H9 (cell line): ENCODE results near the gene CNTN2. TPM values are rescaled to one million over a fixed set of nuclear protein-coding genes. Genes with fewer than 3 reads are reported as not detected.

Experiments used
- DNase-seq: peaks from one replicate; pipeline ENCODE4 v3.0.0-alpha.2; 2017
- H2AFZ ChIP-seq: one replicate; pipeline ENCODE4 v1.6.1; 2013; ENCODE audit warnings: mild to moderate bottlenecking, low read length, control low read depth, moderate library complexity
- H2AK5ac ChIP-seq: 2 replicates; pipeline ENCODE4 v1.6.1; 2013; ENCODE audit warnings: low read length, control low read depth, mixed read lengths; ENCODE audit not compliant: insufficient read length
- H2BK120ac ChIP-seq: one replicate; pipeline ENCODE4 v1.6.1; 2013; ENCODE audit warnings: low read depth, mild to moderate bottlenecking, low read length, control low read depth, inconsistent platforms; ENCODE audit not compliant: poor library complexity, severe bottlenecking
- H2BK12ac ChIP-seq: 2 replicates; pipeline ENCODE4 v1.6.1; 2013; ENCODE audit warnings: low read length, control low read depth, mixed read lengths, low read depth; ENCODE audit not compliant: insufficient read length
- H2BK15ac ChIP-seq: 2 replicates; pipeline ENCODE4 v1.6.1; 2013; ENCODE audit warnings: low read depth, low read length, control low read depth
- H2BK20ac ChIP-seq: one replicate; pipeline ENCODE4 v1.6.1; 2013; ENCODE audit warnings: low read depth, mild to moderate bottlenecking, low read length, control low read depth, inconsistent platforms; ENCODE audit not compliant: poor library complexity, severe bottlenecking
- H2BK5ac ChIP-seq: 2 replicates; pipeline ENCODE4 v1.6.1; 2013; ENCODE audit warnings: low read length, control low read depth, mixed read lengths; ENCODE audit not compliant: insufficient read length
- H3K14ac ChIP-seq: 2 replicates; pipeline ENCODE4 v1.6.1; 2013; ENCODE audit warnings: low read length, control low read depth; ENCODE audit not compliant: insufficient read depth
- H3K18ac ChIP-seq: 2 replicates; pipeline ENCODE4 v1.6.1; 2013; ENCODE audit warnings: low read depth, mild to moderate bottlenecking, mixed read lengths, low read length, control low read depth; ENCODE audit not compliant: insufficient read length
- H3K23ac ChIP-seq: 2 replicates; pipeline ENCODE4 v1.6.1; 2013; ENCODE audit warnings: low read length, control low read depth, mixed read lengths, low read depth; ENCODE audit not compliant: insufficient read length
- H3K23me2 ChIP-seq: 2 replicates; pipeline ENCODE4 v1.6.1; 2013; ENCODE audit warnings: low read depth, mild to moderate bottlenecking, mixed read lengths, low read length, control low read depth; ENCODE audit not compliant: insufficient read length, poor library complexity, severe bottlenecking
- H3K27ac ChIP-seq: 2 replicates; pipeline ENCODE4 v1.5.1; 2013; ENCODE audit warnings: low read length, control low read depth, mixed read lengths, low read depth; ENCODE audit not compliant: insufficient read length
- H3K27me3 ChIP-seq: 2 replicates; pipeline ENCODE4 v1.6.1; 2013; ENCODE audit warnings: low read length, control low read depth, inconsistent platforms; ENCODE audit not compliant: insufficient read depth
- H3K4ac ChIP-seq: 2 replicates; pipeline ENCODE4 v1.6.1; 2013; ENCODE audit warnings: low read depth, mild to moderate bottlenecking, control low read depth, inconsistent platforms, low read length, moderate library complexity
- H3K4me1 ChIP-seq: 2 replicates; pipeline ENCODE4 v1.6.1; 2013; ENCODE audit warnings: low read length, control low read depth, inconsistent platforms; ENCODE audit not compliant: insufficient read depth
- H3K4me2 ChIP-seq: 2 replicates; pipeline ENCODE4 v1.6.1; 2013; ENCODE audit warnings: low read length, control low read depth, mixed read lengths; ENCODE audit not compliant: insufficient read length, insufficient read depth
- H3K56ac ChIP-seq: 2 replicates; pipeline ENCODE4 v1.6.1; 2013; ENCODE audit warnings: low read depth, mild to moderate bottlenecking, mixed read lengths, low read length, control low read depth; ENCODE audit not compliant: insufficient read length
- H3K79me1 ChIP-seq: 2 replicates; pipeline ENCODE4 v1.6.1; 2013; ENCODE audit warnings: low read depth, mild to moderate bottlenecking, moderate library complexity, low read length, control low read depth, inconsistent platforms; ENCODE audit not compliant: insufficient read depth, poor library complexity, severe bottlenecking
- H3K79me2 ChIP-seq: 2 replicates; pipeline ENCODE4 v1.6.1; 2013; ENCODE audit warnings: low read length, control low read depth, inconsistent platforms; ENCODE audit not compliant: insufficient read depth
- H3K9ac ChIP-seq: 2 replicates; pipeline ENCODE4 v1.6.1; 2013; ENCODE audit warnings: low read length, control low read depth, mixed read lengths; ENCODE audit not compliant: insufficient read length; ENCODE audit errors: extremely low read depth
- H3K9me3 ChIP-seq: one replicate; pipeline ENCODE4 v1.6.1; 2013; ENCODE audit warnings: low read depth, low read length, inconsistent platforms; ENCODE audit not compliant: control insufficient read depth
- H3T11ph ChIP-seq: one replicate; pipeline ENCODE4 v1.6.1; 2013; ENCODE audit warnings: mild to moderate bottlenecking, low read length, control low read depth, inconsistent platforms
- H4K20me1 ChIP-seq: one replicate; pipeline ENCODE4 v1.6.1; 2013; ENCODE audit not compliant: control insufficient read depth, insufficient read length, insufficient read depth
- H4K5ac ChIP-seq: 2 replicates; pipeline ENCODE4 v1.6.1; 2013; ENCODE audit warnings: low read depth, mild to moderate bottlenecking, mixed read lengths, low read length, control low read depth; ENCODE audit not compliant: insufficient read length
- H4K8ac ChIP-seq: replicated peaks from 2 replicates; pipeline ENCODE4 v1.6.1; 2013; ENCODE audit warnings: low read length, control low read depth, mixed read lengths, low read depth; ENCODE audit not compliant: insufficient read length
- H4K91ac ChIP-seq: 2 replicates; pipeline ENCODE4 v1.6.1; 2013; ENCODE audit warnings: low read depth, mild to moderate bottlenecking, moderate library complexity, mixed read lengths, low read length, control low read depth; ENCODE audit not compliant: insufficient read length
- H3K27ac Mint-ChIP-seq, 3 experiments: 2 replicates in 2 of 3; 3 replicates in 1 of 3; pipeline ENCODE4 v1.8.0; 2020 to 2021; ENCODE audit warnings: mixed read lengths in 3 of 3, mild to moderate bottlenecking in 1 of 3, moderate library complexity in 1 of 3
- H3K27me3 Mint-ChIP-seq: 2 replicates; pipeline ENCODE4 v1.8.0; 2021; ENCODE audit warnings: low read depth, mild to moderate bottlenecking, moderate library complexity, mixed read lengths
- H3K36me3 Mint-ChIP-seq, 3 experiments: 2 replicates in 2 of 3; 3 replicates in 1 of 3; pipeline ENCODE4 v1.8.0; 2020 to 2021; ENCODE audit warnings: low read depth in 3 of 3, mixed read lengths in 3 of 3; ENCODE audit not compliant: insufficient read depth in 1 of 3
- H3K4me1 Mint-ChIP-seq, 2 experiments: 2 replicates each; pipeline ENCODE4 v1.8.0; 2020; ENCODE audit warnings: mixed read lengths in 2 of 2
- H3K4me3 Mint-ChIP-seq, 2 experiments: 2 replicates in 1 of 2; 3 replicates in 1 of 2; pipeline ENCODE4 v1.8.0; 2020 to 2021; ENCODE audit warnings: mild to moderate bottlenecking in 2 of 2, mixed read lengths in 2 of 2, moderate library complexity in 1 of 2
- H3K9me3 Mint-ChIP-seq, 2 experiments: 2 replicates in 1 of 2; 3 replicates in 1 of 2; pipeline ENCODE4 v1.8.0; 2020; ENCODE audit warnings: mild to moderate bottlenecking in 2 of 2, mixed read lengths in 2 of 2, moderate library complexity in 1 of 2
- WGBS: extraction: QIAGEN DNeasy Blood & Tissue Kit; methylation state at CpG from one replicate; pipeline ENCODE4 v1.1.7; 2013; ENCODE audit warnings: missing lambda C conversion rate, low lambda C conversion rate, mixed read lengths; ENCODE audit not compliant: insufficient read length; ENCODE audit errors: extremely low coverage; 5-methylcytosine and 5-hydroxymethylcytosine counted together
- total RNA-seq: library from RNA; stranded (reverse); gene quantifications from 2 replicates; pipeline ENCODE4 v1.2.1, GENCODE V29; 2021
- TF ChIP-seq, protein P1 (sequence below): fragments of 200-600 bp; sonication (generic); conservative IDR thresholded peaks from 3 replicates; pipeline ENCODE4 v1.8.0; 2021; ENCODE audit warnings: antibody characterized with exemption, mild to moderate bottlenecking

CNTN2 gene
- total RNA-seq, 1 experiment from 2014 or later = 0.42 TPM

DNA sequence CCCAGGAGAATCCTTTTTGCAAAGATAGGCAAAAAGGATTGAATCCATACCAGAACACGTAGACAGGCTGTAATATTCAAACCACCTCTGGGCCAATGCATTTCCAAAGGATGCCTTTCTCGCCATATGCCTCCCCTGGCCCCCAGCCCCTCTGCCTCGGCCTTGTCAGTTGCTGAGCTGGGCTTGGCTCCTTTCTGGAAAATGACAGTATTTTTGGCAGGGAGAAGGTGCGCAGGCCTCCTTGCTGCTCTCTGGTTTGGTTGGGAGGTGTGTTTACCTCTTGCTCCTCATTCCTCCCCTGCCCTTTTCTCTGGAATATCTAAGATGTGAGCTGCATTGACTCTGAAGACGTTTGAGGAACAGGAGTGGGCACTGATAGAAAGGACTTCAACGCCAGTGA is 26.0 kb upstream of the CNTN2 start:
- Histone ChIP-seq H4K20me1 (no peaks in the 10 kb centered on the region), H4K8ac (no peak overlapping the region), H3K23me2 (no peaks in the 10 kb centered on the region), H2BK20ac (no peak overlapping the region), H2BK5ac (no peak overlapping the region), H4K5ac (no peak overlapping the region), H3K4ac (no peak overlapping the region), H3K4me1 (peaks cover 3% of the 10 kb centered on the region; the same call in 1 of the 2 replicates), H3K14ac (no peak overlapping the region), H3K18ac (no peak overlapping the region), H3K23ac (no peak overlapping the region), H3K27me3 (no peaks in the 10 kb centered on the region), H3K9me3 (no peaks in the 10 kb centered on the region), H2BK12ac (no peak overlapping the region), H4K91ac (no peak overlapping the region), H2AK5ac (no peak overlapping the region), H3T11ph (no peak overlapping the region), H3K4me2 (no peak overlapping the region), H2AFZ (no peak overlapping the region), H3K9ac (no peak overlapping the region), H3K79me2 (no peaks in the 10 kb centered on the region), H3K79me1 (no peaks in the 10 kb centered on the region), H3K56ac (no peak overlapping the region), H2BK120ac (no peak overlapping the region), H2BK15ac (no peak overlapping the region), H3K27ac (no peak overlapping the region)
- no peak overlapping the region for H3K4me3 Mint-ChIP-seq
- DNase-seq = no peak
- H3K27me3 Mint-ChIP-seq = peaks cover 29% of the 10 kb centered on the region
- H3K9me3 Mint-ChIP-seq = no peaks in the 10 kb centered on the region
- H3K27ac Mint-ChIP-seq = peak overlapping the region in 1 of 3 experiments; percentile 87; a peak in 1 of 7 replicates
- no CpG with 5 or more reads among the region's 6 CpGs for WGBS
- H3K36me3 Mint-ChIP-seq = no peaks in the 10 kb centered on the region
- H3K4me1 Mint-ChIP-seq = peaks cover 26 to 29% of the 10 kb centered on the region in 2 experiments
- TF ChIP-seq, protein P1, sequence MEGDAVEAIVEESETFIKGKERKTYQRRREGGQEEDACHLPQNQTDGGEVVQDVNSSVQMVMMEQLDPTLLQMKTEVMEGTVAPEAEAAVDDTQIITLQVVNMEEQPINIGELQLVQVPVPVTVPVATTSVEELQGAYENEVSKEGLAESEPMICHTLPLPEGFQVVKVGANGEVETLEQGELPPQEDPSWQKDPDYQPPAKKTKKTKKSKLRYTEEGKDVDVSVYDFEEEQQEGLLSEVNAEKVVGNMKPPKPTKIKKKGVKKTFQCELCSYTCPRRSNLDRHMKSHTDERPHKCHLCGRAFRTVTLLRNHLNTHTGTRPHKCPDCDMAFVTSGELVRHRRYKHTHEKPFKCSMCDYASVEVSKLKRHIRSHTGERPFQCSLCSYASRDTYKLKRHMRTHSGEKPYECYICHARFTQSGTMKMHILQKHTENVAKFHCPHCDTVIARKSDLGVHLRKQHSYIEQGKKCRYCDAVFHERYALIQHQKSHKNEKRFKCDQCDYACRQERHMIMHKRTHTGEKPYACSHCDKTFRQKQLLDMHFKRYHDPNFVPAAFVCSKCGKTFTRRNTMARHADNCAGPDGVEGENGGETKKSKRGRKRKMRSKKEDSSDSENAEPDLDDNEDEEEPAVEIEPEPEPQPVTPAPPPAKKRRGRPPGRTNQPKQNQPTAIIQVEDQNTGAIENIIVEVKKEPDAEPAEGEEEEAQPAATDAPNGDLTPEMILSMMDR = no peak
